ENCODE results near the gene KCNQ1.
A peak's percentile ranks its signal among the peaks of the same experiment; 100 is the strongest.

KCNQ1 gene

GRCh38 chr11:2527621-2528291 lies 82.9 kb downstream of the KCNQ1 start:
- DNase-seq = no peak

- DNase-seq = no peak
These were observed 83.7 kb downstream of the KCNQ1 start for GRCh38 chr11:2528301-2529050.

GRCh38 chr11:2529173-2529572 lies 84.4 kb downstream of the KCNQ1 start:
- DNase-seq = no peak

GRCh38 chr11:2529636-2530035 lies 84.8 kb downstream of the KCNQ1 start:
- no peak for DNase-seq

GRCh38 chr11:2530131-2530854 lies 85.5 kb downstream of the KCNQ1 start:
- DNase-seq = no peak

- no peak for DNase-seq
These were observed 86.0 kb downstream of the KCNQ1 start for GRCh38 chr11:2530855-2531200.

GRCh38 chr11:2531277-2531986 lies 86.6 kb downstream of the KCNQ1 start:
- peak in 1 of 2 experiments; percentile 4 for DNase-seq

- DNase-seq = no peak
These were observed 87.3 kb downstream of the KCNQ1 start for GRCh38 chr11:2531987-2532703.

- DNase-seq = peak; percentile 43 to 58
These were observed 88.1 kb downstream of the KCNQ1 start for GRCh38 chr11:2532704-2533586.

GRCh38 chr11:2533587-2534133 lies 88.9 kb downstream of the KCNQ1 start:
- DNase-seq = no peak

GRCh38 chr11:2534134-2534956 lies 89.5 kb downstream of the KCNQ1 start:
- no peak for DNase-seq

- no peak for DNase-seq
These were observed 90.3 kb downstream of the KCNQ1 start for GRCh38 chr11:2534957-2535672.

- DNase-seq = no peak
These were observed 91.0 kb downstream of the KCNQ1 start for GRCh38 chr11:2535673-2536439.

GRCh38 chr11:2536440-2536989 lies 91.7 kb downstream of the KCNQ1 start:
- no peak for DNase-seq

GRCh38 chr11:2537010-2537705 lies 92.3 kb downstream of the KCNQ1 start:
- DNase-seq = no peak

- no peak for DNase-seq
These were observed 93.3 kb downstream of the KCNQ1 start for GRCh38 chr11:2537896-2538724.

- DNase-seq = no peak
These were observed 94.1 kb downstream of the KCNQ1 start for GRCh38 chr11:2538951-2539350.

Data from NCI-H187 (cell line).